ENCODE results near the gene KCTD15. TPM values are rescaled to one million over a fixed set of nuclear protein-coding genes. Genes with fewer than 3 reads are reported as not detected.
A peak's percentile ranks its signal among the peaks of the same experiment; 100 is the strongest.

Gene KCTD15
- polyA plus RNA-seq, 3 donors, result 1.6 to 43.2 (median 2.1) TPM

GRCh38 chr19:33803383-33803782 is 6.7 kb downstream of the KCTD15 start:
- peaks cover 2 to 11% (median 4%) of the 10 kb centered on the region in 3 donors for H3K27me3 Mint-ChIP-seq (ENCODE audit: low read depth in 3 of 3)
- Histone ChIP-seq H2AFZ (ENCODE audit: insufficient read depth, low read depth, low read length, poor library complexity, severe bottlenecking) (no peak overlapping the region), H3K9me3 (replicated peaks in 1 of 2; ENCODE audit: control insufficient read depth in 1 of 2, insufficient read depth in 1 of 2, low read length in 2 of 2) (no peaks in the 10 kb centered on the region), H4K20me1 (ENCODE audit: insufficient read depth, low read length) (no peaks in the 10 kb centered on the region), H3K27ac (ENCODE audit: low read depth in 1 of 2, low read length in 2 of 2) (no peak overlapping the region), H3K79me2 (ENCODE audit: insufficient read depth, low read length) (no peaks in the 10 kb centered on the region), H3K36me3 (replicated peaks in 1 of 2; ENCODE audit: control insufficient read depth in 1 of 2, insufficient read depth in 2 of 2, low read length in 2 of 2) (peaks cover 66 to 92% of the 10 kb centered on the region in 2 donors), H3K9ac (ENCODE audit: insufficient read depth, low read length, poor library complexity, severe bottlenecking) (no peak overlapping the region), H3K27me3 (ENCODE audit: control insufficient read depth in 2 of 2, insufficient read depth in 2 of 2, low read length in 2 of 2) (no peaks in the 10 kb centered on the region), H3K4me1 (ENCODE audit: control insufficient read depth in 1 of 2, insufficient read depth in 2 of 2, low read length in 2 of 2) (peaks cover 4 to 5% of the 10 kb centered on the region in 2 donors), H3K4me3 (replicated peaks in 1 of 3; ENCODE audit: low read depth in 2 of 3, low read length in 3 of 3) (no peak overlapping the region), H3K4me2 (replicated peaks; ENCODE audit: extremely low read depth, low read length, poor library complexity, severe bottlenecking) (no peak overlapping the region)
- TF ChIP-seq CTCF (IDR thresholded peaks at IDR 0.05), result no peak
- WGBS (ENCODE audit: insufficient coverage), result 95% methylated on average over 9 of the region's 9 CpGs
- H3K27ac Mint-ChIP-seq, result peak overlapping the region in 3 of 7 donors; percentile 22 to 68 (median 33)
- peaks cover 70 to 92% of the 10 kb centered on the region in 2 donors for H3K36me3 Mint-ChIP-seq
- no peak overlapping the region for H3K4me3 Mint-ChIP-seq
- peaks cover 11% of the 10 kb centered on the region for H3K4me1 Mint-ChIP-seq
- H3K9me3 Mint-ChIP-seq, result no peaks in the 10 kb centered on the region
- no peak for DNase-seq
- intact Hi-C loops (cut with micrococcal nuclease), result no loop called here

- Histone ChIP-seq H3K4me2 (replicated peaks; ENCODE audit: extremely low read depth, low read length, poor library complexity, severe bottlenecking) (no peak overlapping the region), H3K9ac (ENCODE audit: insufficient read depth, low read length, poor library complexity, severe bottlenecking) (no peak overlapping the region), H3K9me3 (replicated peaks in 1 of 2; ENCODE audit: control insufficient read depth in 1 of 2, insufficient read depth in 1 of 2, low read length in 2 of 2) (no peaks in the 10 kb centered on the region), H3K27me3 (ENCODE audit: control insufficient read depth in 2 of 2, insufficient read depth in 2 of 2, low read length in 2 of 2) (no peaks in the 10 kb centered on the region), H3K4me3 (replicated peaks in 1 of 3; ENCODE audit: low read depth in 2 of 3, low read length in 3 of 3) (no peak overlapping the region), H3K4me1 (ENCODE audit: control insufficient read depth in 1 of 2, insufficient read depth in 2 of 2, low read length in 2 of 2) (no peaks in the 10 kb centered on the region), H3K79me2 (ENCODE audit: insufficient read depth, low read length) (no peaks in the 10 kb centered on the region), H2AFZ (ENCODE audit: insufficient read depth, low read depth, low read length, poor library complexity, severe bottlenecking) (no peak overlapping the region), H4K20me1 (ENCODE audit: insufficient read depth, low read length) (no peaks in the 10 kb centered on the region), H3K36me3 (replicated peaks in 1 of 2; ENCODE audit: control insufficient read depth in 1 of 2, insufficient read depth in 2 of 2, low read length in 2 of 2) (peaks cover 66 to 97% of the 10 kb centered on the region in 2 donors), H3K27ac (ENCODE audit: low read depth in 1 of 2, low read length in 2 of 2) (no peak overlapping the region)
- peaks cover 5% of the 10 kb centered on the region for H3K4me1 Mint-ChIP-seq
- 96% methylated on average over 6 of the region's 10 CpGs for WGBS (ENCODE audit: insufficient coverage)
- H3K27me3 Mint-ChIP-seq (ENCODE audit: low read depth in 3 of 3), result peaks cover 0 to 5% (median 2%) of the 10 kb centered on the region in 3 donors
- H3K9me3 Mint-ChIP-seq, result no peaks in the 10 kb centered on the region
- H3K27ac Mint-ChIP-seq, result peak overlapping the region in 2 of 7 donors; percentile 18 to 30
- no peak overlapping the region for H3K4me3 Mint-ChIP-seq
- DNase-seq, result no peak
- TF ChIP-seq CTCF (IDR thresholded peaks at IDR 0.05), result no peak
- intact Hi-C loops (cut with micrococcal nuclease), result no loop called here
- peaks cover 73 to 93% of the 10 kb centered on the region in 2 donors for H3K36me3 Mint-ChIP-seq
Observed at GRCh38 chr19:33804021-33804799, 7.5 kb downstream of the KCTD15 start.
